H1 (cell line): ENCODE data around the gene RBM46. TPM values are rescaled to one million over a fixed set of nuclear protein-coding genes. Genes with fewer than 3 reads are reported as not detected.

Source experiments
- HDAC6 ChIP-seq: IDR thresholded peaks from one replicate; pipeline ENCODE4 v1.7.1; 2012; ENCODE audit warnings: low read depth, mild to moderate bottlenecking, inconsistent platforms, low read length, moderate library complexity
- KDM5A ChIP-seq: fragments of 200-600 bp; IDR thresholded peaks from 2 replicates; pipeline ENCODE4 v1.7.1; 2012; ENCODE audit warnings: mild to moderate bottlenecking, low read length, inconsistent platforms, mixed read lengths
- SP4 ChIP-seq: IDR thresholded peaks from 2 replicates; pipeline ENCODE4 v1.6.1; 2012; ENCODE audit warnings: low read length, inconsistent platforms
- TEAD4 ChIP-seq: IDR thresholded peaks from 2 replicates; pipeline ENCODE4 v1.6.1; 2012; ENCODE audit warnings: low read depth, low read length, inconsistent platforms, mixed read lengths
- polyA plus RNA-seq, 7 experiments: library from polyadenylated mRNA; depleted of rRNA in 3 of 7; stranded (reverse) in 5 of 7; unstranded in 2 of 7; fragments of >200 nt in 5 of 7; fragments of 200-250 nt in 2 of 7; gene quantifications; 1 replicate in 5 of 7; 2 replicates in 1 of 7; 4 replicates in 1 of 7; pipeline versions ENCODE4 v1.2.1 to v1.2.3, GENCODE V29; 2011 to 2013; ENCODE audit warnings: missing spikeins in 2 of 7, mixed read lengths in 2 of 7
- small RNA-seq: library from polyadenylated mRNA; stranded (forward); fragments of <200 nt; extraction: miRNeasy Mini kit (QIAGEN cat#:217004); gene quantifications from one replicate; pipeline ENCODE3, GENCODE V24; 2013; ENCODE audit not compliant: insufficient read depth
- total RNA-seq: library from RNA; stranded (reverse); fragmentation: NEBNext Ultra II Directional; extraction: Animal tissue kit (Norgen Biotek cat#: 25700); gene quantifications from 2 replicates; pipeline ENCODE4 v1.2.1, GENCODE V29; 2021
- TF ChIP-seq, protein P1 (sequence below): IDR thresholded peaks from 2 replicates; pipeline ENCODE4 v1.6.1; 2011; ENCODE audit warnings: low read depth, mild to moderate bottlenecking, low read length; ENCODE audit not compliant: insufficient read depth

Gene RBM46
- total and polyA plus RNA-seq, 2 of the 8 experiments (the other 6 are each of a cell fraction or from before 2014, with no cell fraction given), result 0.12 to 0.54 TPM

GRCh38 chr4:154877110-154877760, 96.2 kb downstream of the RBM46 start (continued):
- TF ChIP-seq KDM5A (no peak), HDAC6 (no peak), TEAD4 (no peak), SP4 (no peak)
- TF ChIP-seq, protein P1, sequence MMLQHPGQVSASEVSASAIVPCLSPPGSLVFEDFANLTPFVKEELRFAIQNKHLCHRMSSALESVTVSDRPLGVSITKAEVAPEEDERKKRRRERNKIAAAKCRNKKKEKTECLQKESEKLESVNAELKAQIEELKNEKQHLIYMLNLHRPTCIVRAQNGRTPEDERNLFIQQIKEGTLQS, result no peak

Small RNA genes within 50 kb of the gene (small RNA-seq; reads per million reads assigned to genes)
- gene RNU2-44P (1.0 reads per million), gene RNU2-66P (not detected)

Other genes with a start within 250 kb of the RBM46 start
- 98.2 and 108 TPM in 2 replicates for gene PLRG1, start 230.9 kb upstream of the RBM46 start, total RNA-seq
- 37.4 and 63.5 TPM in 2 replicates for gene PLRG1, start 230.9 kb upstream of the RBM46 start, polyA plus RNA-seq (2011; rRNA removed)
- not detected in 2 replicates for gene FGB, start 218.3 kb upstream of the RBM46 start, total RNA-seq
- not detected in 2 replicates for gene FGB, start 218.3 kb upstream of the RBM46 start, polyA plus RNA-seq (2011; rRNA removed)
- not detected in 2 replicates for gene FGA, start 190.5 kb upstream of the RBM46 start, total RNA-seq
- gene FGA, start 190.5 kb upstream of the RBM46 start, polyA plus RNA-seq (2011; rRNA removed), result not detected in 2 replicates
- gene FGG, start 168.6 kb upstream of the RBM46 start, total RNA-seq, result not detected in 2 replicates
- not detected in 2 replicates for gene FGG, start 168.6 kb upstream of the RBM46 start, polyA plus RNA-seq (2011; rRNA removed)
- 10.3 and 10.6 TPM in 2 replicates for gene LRAT, start 37.3 kb upstream of the RBM46 start, total RNA-seq
- gene LRAT, start 37.3 kb upstream of the RBM46 start, polyA plus RNA-seq (2011; rRNA removed), result 4.3 and 4.5 TPM in 2 replicates